Lower leg skin (tissue), 4 donors: Measurements from ENCODE around the gene RASSF3. TPM values are rescaled to one million over a fixed set of nuclear protein-coding genes. Genes with fewer than 3 reads are reported as not detected.

Experiments
- DNase-seq, 2 donors: peaks; one replicate each; pipeline ENCODE4 v3.0.0-alpha.2; 2019; ENCODE audit warnings: low spot score in 2 of 2
- H3K4me3 ChIP-seq: fragments of 200-600 bp; sonication (generic); 2 replicates; pipeline ENCODE4 v1.5.1; 2017; ENCODE audit warnings: mild to moderate bottlenecking, low read depth; ENCODE audit not compliant: poor library complexity, severe bottlenecking
- POLR2A ChIP-seq, 2 donors: fragments of 450-650 bp; IDR thresholded peaks; one replicate each; pipeline ENCODE4 v1.6.1; 2016 to 2017; ENCODE audit warnings: antibody characterized with exemption in 2 of 2, mild to moderate bottlenecking in 1 of 2, moderate library complexity in 1 of 2
- WGBS, 2 donors: methylation state at CpG; one replicate each; pipeline ENCODE4 v1.1.5; 2018; 5-methylcytosine and 5-hydroxymethylcytosine counted together
- intact Hi-C: fragments of 100-400 bp; cut with DNase I; formaldehyde crosslinking; loops from one replicate; pipeline ENCODE4 v1.15.0; 2023; ENCODE audit warnings: low total_unique reads
- total RNA-seq, 4 donors: library from RNA; depleted of rRNA; stranded (reverse); fragments of >200 nt; gene quantifications; one replicate each; pipeline ENCODE4 v1.1.0, GENCODE V29; 2016
- TF ChIP-seq, protein P1 (sequence below), 3 donors: fragments of 450-650 bp; IDR thresholded peaks; one replicate each; pipeline ENCODE4 v1.5.1; 2016; ENCODE audit warnings: antibody characterized with exemption in 3 of 3, mild to moderate bottlenecking in 3 of 3, moderate library complexity in 2 of 3

Gene RASSF3
- total RNA-seq, 4 donors from 2014 or later: 5.2 to 13.5 (median 7.8) TPM

DNA sequence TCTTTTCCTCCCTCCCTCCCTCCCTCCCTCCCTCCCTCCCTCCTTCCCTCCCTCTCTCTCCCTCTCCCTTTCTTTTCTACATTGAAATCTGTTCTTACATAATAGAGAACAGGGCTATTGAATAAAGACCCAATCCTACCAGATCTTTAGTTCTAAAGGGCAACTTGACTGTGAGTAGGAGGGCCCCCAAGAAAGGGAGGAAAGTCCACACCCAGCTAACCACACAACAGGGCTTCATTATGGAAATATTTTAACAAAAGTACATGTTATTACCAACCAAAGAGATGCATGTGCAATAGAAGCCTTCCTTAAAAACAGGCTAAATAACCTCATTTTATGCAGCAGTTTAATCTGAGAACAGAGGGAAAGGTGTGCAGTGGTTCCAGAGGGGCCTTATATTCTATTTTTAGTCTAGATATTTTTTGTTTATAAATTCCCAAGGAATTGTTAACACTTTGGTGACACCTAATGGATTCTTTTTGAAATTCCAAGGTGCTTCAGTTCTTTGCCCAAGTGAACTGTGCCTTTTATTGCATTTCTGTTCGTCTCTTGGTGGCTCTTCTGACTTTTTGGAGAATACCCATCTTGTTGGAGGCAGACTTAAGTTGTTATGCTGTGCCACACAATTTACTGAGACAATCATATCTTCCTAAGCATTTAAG, 85.9 kb downstream of the RASSF3 start:
- no peak overlapping the region for H3K4me3 ChIP-seq
- WGBS, 2 donors: 36 to 43% methylated on average over 1 of the region's 1 CpG
- TF ChIP-seq, protein P1, sequence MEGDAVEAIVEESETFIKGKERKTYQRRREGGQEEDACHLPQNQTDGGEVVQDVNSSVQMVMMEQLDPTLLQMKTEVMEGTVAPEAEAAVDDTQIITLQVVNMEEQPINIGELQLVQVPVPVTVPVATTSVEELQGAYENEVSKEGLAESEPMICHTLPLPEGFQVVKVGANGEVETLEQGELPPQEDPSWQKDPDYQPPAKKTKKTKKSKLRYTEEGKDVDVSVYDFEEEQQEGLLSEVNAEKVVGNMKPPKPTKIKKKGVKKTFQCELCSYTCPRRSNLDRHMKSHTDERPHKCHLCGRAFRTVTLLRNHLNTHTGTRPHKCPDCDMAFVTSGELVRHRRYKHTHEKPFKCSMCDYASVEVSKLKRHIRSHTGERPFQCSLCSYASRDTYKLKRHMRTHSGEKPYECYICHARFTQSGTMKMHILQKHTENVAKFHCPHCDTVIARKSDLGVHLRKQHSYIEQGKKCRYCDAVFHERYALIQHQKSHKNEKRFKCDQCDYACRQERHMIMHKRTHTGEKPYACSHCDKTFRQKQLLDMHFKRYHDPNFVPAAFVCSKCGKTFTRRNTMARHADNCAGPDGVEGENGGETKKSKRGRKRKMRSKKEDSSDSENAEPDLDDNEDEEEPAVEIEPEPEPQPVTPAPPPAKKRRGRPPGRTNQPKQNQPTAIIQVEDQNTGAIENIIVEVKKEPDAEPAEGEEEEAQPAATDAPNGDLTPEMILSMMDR (IDR thresholded peaks at IDR 0.05): no peak
- TF ChIP-seq POLR2A (IDR thresholded peaks at IDR 0.05): no peak
- no peak for DNase-seq
- intact Hi-C loops: loop anchor here (2.0 kb wide), 1 partner anchor 145 kb away; no protein-coding TSS in a partner anchor

DNA sequence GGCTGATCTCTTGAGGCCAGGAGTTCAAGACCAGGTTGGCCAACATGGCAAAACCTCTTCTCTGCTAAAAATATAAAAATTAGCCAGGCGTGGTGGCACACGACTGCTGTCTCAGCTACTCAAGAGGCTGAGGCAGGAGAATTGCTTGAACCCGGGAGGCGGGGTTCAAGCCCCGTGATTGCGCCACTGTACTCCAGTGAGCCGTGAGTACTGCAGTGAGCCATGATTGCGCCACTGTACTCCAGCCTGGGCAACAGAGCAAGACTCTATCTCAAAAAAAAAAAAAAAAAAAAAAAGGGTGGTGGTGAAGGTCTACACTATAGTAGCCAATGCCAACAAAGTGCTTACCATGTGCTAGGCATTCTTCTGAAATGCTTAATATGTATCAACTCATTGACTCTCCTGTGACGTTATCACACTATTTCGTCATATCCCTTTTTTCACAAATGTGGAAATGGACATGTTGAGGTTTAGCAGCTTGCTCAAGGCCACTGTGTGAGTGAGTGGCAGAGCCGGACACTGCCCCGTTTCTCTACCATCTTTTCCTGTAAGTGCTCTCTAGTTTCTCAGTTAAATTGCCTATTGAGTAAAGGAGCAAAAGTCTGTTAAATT, 89.3 kb downstream of the RASSF3 start:
- WGBS, 2 donors: 91 to 92% methylated on average over 12 of the region's 12 CpGs
- intact Hi-C loops: no loop called here
- no peak overlapping the region for H3K4me3 ChIP-seq
- no peak for DNase-seq
- TF ChIP-seq, protein P1 (IDR thresholded peaks at IDR 0.05): no peak
- no peak for TF ChIP-seq POLR2A (IDR thresholded peaks at IDR 0.05)

DNA sequence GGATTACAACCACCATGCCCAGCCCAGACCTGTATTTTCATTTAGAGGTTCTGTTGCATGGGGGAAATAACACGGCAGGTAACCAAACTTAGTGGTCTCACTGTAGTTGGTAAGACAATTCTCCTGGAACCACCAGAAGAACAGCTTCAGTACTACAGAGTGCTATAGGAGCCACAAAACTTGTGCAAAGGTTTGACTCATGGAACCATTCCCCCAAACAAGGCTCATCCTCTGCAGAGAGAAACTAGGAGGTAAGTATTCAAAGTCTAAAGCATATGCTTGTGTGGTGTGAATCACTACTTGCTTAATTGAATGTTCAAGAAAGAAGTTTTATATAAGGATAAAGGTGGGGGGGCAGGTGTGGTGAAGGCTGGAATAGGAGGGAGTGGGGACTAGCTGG, 90.2 kb downstream of the RASSF3 start:
- no peak for TF ChIP-seq POLR2A (IDR thresholded peaks at IDR 0.05)
- TF ChIP-seq, protein P1 (IDR thresholded peaks at IDR 0.05): no peak
- H3K4me3 ChIP-seq: no peak overlapping the region
- 93 to 100% methylated on average over 1 of the region's 1 CpG for WGBS, 2 donors
- no peak for DNase-seq
- intact Hi-C loops: no loop called here

DNA sequence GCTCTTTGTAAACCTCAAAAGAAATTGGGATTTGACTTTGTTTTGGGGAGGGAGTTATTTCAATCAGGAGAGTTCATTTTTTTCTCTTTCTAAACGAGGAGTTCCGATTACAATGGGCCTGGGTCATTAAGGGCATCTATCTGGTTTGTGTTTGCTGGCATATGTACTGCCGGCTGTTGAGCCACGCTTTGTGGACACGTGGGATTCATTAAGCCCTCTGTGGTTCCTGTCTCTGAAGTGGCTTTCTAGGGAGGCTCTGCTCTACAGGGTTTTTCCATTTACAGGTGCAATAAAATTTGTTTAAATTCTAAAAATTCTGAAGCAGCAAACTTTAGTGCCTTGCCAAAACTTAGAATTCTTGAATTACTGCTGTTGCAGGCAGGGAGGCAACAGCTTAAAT, 91.0 kb downstream of the RASSF3 start:
- DNase-seq: no peak
- no peak overlapping the region for H3K4me3 ChIP-seq
- TF ChIP-seq POLR2A (IDR thresholded peaks at IDR 0.05): no peak
- TF ChIP-seq, protein P1 (IDR thresholded peaks at IDR 0.05): no peak
- intact Hi-C loops: no loop called here
- WGBS, 2 donors: 48 to 56% methylated on average over 5 of the region's 5 CpGs

DNA sequence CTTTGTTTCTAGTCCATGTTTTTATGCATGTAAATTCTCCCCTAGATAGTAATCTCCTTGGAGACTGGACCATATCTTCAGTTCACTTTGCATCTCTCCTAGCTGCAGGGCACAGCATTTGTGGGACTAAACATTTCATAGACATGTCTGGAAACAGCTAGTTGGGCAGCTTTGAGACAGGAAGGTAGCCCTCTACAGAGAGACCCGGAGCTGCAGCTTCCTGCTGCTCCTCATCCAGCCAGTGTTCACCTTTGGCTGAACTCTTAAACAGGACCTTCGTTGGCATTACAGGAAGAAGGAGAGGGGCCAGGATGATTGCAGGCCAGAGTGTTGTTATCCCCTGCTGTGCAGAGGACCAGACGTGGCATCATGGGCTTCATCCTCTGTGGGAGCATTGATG, 96.0 kb downstream of the RASSF3 start:
- DNase-seq: no peak
- intact Hi-C loops: no loop called here
- H3K4me3 ChIP-seq: no peak overlapping the region
- TF ChIP-seq, protein P1 (IDR thresholded peaks at IDR 0.05): no peak
- TF ChIP-seq POLR2A (IDR thresholded peaks at IDR 0.05): no peak
- 49 to 55% methylated on average over 3 of the region's 3 CpGs for WGBS, 2 donors
